Muscle of leg (tissue), 11 donors: ENCODE data around the gene IKZF1. TPM values are rescaled to one million over a fixed set of nuclear protein-coding genes. Genes with fewer than 3 reads are reported as not detected.

Experiments
- DNase-seq: peaks from one replicate; pipeline ENCODE4 v3.0.0; 2013
- H3K27ac ChIP-seq: one replicate; pipeline ENCODE4 v1.5.1; 2013; ENCODE audit warnings: mild to moderate bottlenecking, low read length, control low read depth
- H3K27me3 ChIP-seq: one replicate; pipeline ENCODE4 v1.6.1; 2013; ENCODE audit warnings: low read length; ENCODE audit not compliant: control insufficient read depth, insufficient read depth
- H3K36me3 ChIP-seq: one replicate; pipeline ENCODE4 v1.6.1; 2013; ENCODE audit warnings: low read length; ENCODE audit not compliant: control insufficient read depth, insufficient read depth
- H3K4me1 ChIP-seq: one replicate; pipeline ENCODE4 v1.6.1; 2013; ENCODE audit warnings: low read length; ENCODE audit not compliant: control insufficient read depth, insufficient read depth
- H3K4me3 ChIP-seq: one replicate; pipeline ENCODE4 v1.5.1; 2013; ENCODE audit warnings: low read length, control low read depth
- H3K9me3 ChIP-seq: replicated peaks from 2 replicates; pipeline ENCODE4 v1.6.1; 2013; ENCODE audit warnings: low read depth, low read length; ENCODE audit not compliant: control insufficient read depth
- WGBS: methylation state at CpG from one replicate; pipeline ENCODE4 v1.1.5; 2013; ENCODE audit warnings: missing lambda C conversion rate; ENCODE audit not compliant: insufficient coverage; 5-methylcytosine and 5-hydroxymethylcytosine counted together
- polyA plus RNA-seq, 8 donors: library from polyadenylated mRNA; unstranded; fragments of 120-200 nt; gene quantifications; one replicate each; pipeline versions ENCODE4 v1.2.1 to v1.2.3, GENCODE V29; 2013; ENCODE audit warnings: inconsistent platforms in 1 of 8, low replicate concordance in 1 of 8; ENCODE audit not compliant: insufficient read length in 8 of 8, insufficient read depth in 1 of 8
- total RNA-seq: library from RNA; stranded (reverse); fragments of 120-200 nt; gene quantifications from one replicate; pipeline ENCODE4 v1.2.4, GENCODE V29; 2013

Gene IKZF1
- total and polyA plus RNA-seq, 9 donors, result 1.1 to 2.1 (median 1.6) TPM

GRCh38 chr7:50282813-50283605 lies 21.5 kb upstream of the IKZF1 start:
- Histone ChIP-seq H3K27me3 (no peaks in the 10 kb centered on the region), H3K9me3 (no peaks in the 10 kb centered on the region), H3K36me3 (no peaks in the 10 kb centered on the region), H3K27ac (no peak overlapping the region), H3K4me1 (no peaks in the 10 kb centered on the region), H3K4me3 (no peak overlapping the region)
- DNase-seq, result peak; percentile 63
- WGBS, result 53% methylated on average over 8 of the region's 11 CpGs

DNA sequence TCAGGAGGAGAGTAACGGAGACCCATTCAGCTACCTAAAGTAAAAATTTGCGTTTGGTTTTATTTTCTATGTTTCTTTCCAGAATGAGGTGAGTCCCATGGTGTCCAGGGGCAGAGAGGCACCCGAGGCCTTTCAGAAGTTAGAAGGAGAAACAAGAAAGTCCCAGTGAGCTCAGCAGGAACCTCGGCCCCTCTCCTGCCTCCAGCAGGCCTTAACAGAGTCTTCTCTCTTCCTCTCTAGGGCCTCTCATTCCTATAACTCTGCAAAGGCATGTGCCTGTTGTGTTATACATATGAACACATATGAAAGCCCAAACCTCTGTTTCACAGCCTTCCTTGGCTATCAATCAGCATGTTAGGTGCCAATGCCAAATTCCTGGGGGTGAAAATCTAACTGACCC lies 20.8 kb upstream of the IKZF1 start:
- Histone ChIP-seq H3K9me3 (no peaks in the 10 kb centered on the region), H3K27ac (no peak overlapping the region), H3K27me3 (no peaks in the 10 kb centered on the region), H3K36me3 (no peaks in the 10 kb centered on the region), H3K4me3 (no peak overlapping the region), H3K4me1 (no peaks in the 10 kb centered on the region)
- WGBS, result 100% methylated on average over 1 of the region's 4 CpGs
- no peak for DNase-seq

- no peaks in the 10 kb centered on the region for H3K36me3 ChIP-seq
- H3K27ac ChIP-seq, result no peak overlapping the region
- H3K4me3 ChIP-seq, result no peak overlapping the region
- no CpG with 5 or more reads among the region's 3 CpGs for WGBS
- H3K9me3 ChIP-seq, result no peaks in the 10 kb centered on the region
- H3K4me1 ChIP-seq, result no peaks in the 10 kb centered on the region
- H3K27me3 ChIP-seq, result no peaks in the 10 kb centered on the region
- DNase-seq, result no peak
Observed at GRCh38 chr7:50284296-50284695, 20.2 kb upstream of the IKZF1 start.

- no peaks in the 10 kb centered on the region for H3K36me3 ChIP-seq
- DNase-seq, result no peak
- H3K4me1 ChIP-seq, result no peaks in the 10 kb centered on the region
- WGBS, result 88% methylated on average over 1 of the region's 4 CpGs
- H3K9me3 ChIP-seq, result no peaks in the 10 kb centered on the region
- H3K27ac ChIP-seq, result no peak overlapping the region
- no peaks in the 10 kb centered on the region for H3K27me3 ChIP-seq
- no peak overlapping the region for H3K4me3 ChIP-seq
Observed at GRCh38 chr7:50285269-50285668, 19.2 kb upstream of the IKZF1 start.

DNA sequence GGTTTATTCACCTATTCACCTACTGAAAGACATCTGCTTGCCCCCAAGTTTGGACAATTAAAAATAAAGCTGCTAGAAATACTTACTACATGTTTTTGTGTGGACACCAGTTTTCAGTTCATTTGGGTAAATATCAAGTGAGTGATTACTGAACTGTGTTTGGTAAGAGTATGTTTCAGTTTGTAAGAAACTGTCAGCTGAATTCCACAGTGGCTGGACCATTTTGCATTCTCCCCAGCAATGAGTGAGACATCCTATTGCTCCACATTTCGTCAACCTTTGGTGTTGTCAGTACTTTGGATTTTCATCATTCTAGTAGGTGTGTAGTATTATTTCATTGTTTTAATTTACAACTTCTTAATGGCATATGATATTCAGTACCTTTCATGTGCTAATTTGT lies 17.4 kb upstream of the IKZF1 start:
- Histone ChIP-seq H3K4me3 (no peak overlapping the region), H3K4me1 (no peaks in the 10 kb centered on the region), H3K36me3 (no peaks in the 10 kb centered on the region), H3K9me3 (no peaks in the 10 kb centered on the region), H3K27me3 (no peaks in the 10 kb centered on the region), H3K27ac (no peak overlapping the region)
- no CpG with 5 or more reads among the region's 1 CpG for WGBS
- no peak for DNase-seq

- no peak for DNase-seq
- no peaks in the 10 kb centered on the region for H3K9me3 ChIP-seq
- no peak overlapping the region for H3K27ac ChIP-seq
- H3K36me3 ChIP-seq, result no peaks in the 10 kb centered on the region
- no peak overlapping the region for H3K4me3 ChIP-seq
- H3K4me1 ChIP-seq, result no peaks in the 10 kb centered on the region
- no peaks in the 10 kb centered on the region for H3K27me3 ChIP-seq
Observed at GRCh38 chr7:50292165-50292757, 12.3 kb upstream of the IKZF1 start.

DNA sequence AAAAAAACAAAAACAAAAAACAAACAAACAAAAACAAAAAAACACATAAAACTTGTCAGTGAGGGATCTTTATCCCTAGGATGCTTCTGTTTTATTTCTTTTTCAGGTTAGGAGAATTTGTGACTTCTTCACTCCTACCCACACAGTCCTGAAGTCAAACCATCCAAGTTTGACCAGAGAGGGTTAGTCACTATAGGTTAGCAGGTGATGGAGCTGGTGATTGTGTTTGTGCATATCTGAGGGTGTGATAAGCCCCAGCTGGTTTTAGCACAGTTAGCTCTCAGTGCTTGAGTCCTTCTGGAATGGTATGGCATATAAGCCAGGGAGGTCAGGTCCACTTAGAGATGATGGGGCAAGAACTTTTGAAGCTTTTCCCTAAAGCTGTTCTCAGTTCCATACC lies 11.8 kb upstream of the IKZF1 start:
- Histone ChIP-seq H3K27me3 (no peaks in the 10 kb centered on the region), H3K27ac (no peak overlapping the region), H3K4me3 (no peak overlapping the region), H3K36me3 (no peaks in the 10 kb centered on the region), H3K4me1 (no peaks in the 10 kb centered on the region), H3K9me3 (no peaks in the 10 kb centered on the region)
- DNase-seq, result no peak

DNA sequence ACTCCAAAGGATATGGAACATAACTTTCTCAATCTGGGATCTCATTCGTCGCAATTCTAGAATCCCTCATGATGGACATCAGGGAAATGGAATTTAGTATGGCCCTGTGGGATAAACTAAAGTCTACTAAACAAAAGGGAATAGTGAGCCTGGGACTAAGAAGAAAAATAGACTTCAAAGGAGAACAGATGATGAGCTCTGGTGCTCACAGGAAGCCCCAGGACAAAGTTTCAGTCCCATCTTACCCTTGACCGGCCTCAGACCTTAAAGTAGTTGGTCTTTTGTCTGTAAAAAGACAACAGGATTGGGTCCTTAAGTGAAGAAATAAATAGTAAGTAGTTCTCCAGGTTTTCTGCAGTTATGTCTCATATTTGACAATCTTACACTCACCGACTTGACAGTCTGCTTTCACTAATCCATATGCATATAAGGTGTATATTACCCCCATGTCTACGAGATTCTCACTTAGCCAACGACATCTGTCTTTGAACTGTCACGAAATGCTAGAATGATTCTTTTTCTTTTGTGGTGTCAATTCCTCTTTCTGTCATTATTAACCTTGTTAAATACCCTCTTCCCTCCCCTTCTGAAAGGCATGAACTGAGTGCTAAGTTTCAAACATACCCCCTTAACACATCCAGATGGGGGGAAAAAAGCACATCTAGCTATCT lies 10.9 kb upstream of the IKZF1 start:
- 65% methylated on average over 4 of the region's 7 CpGs for WGBS
- no peak for DNase-seq
- no peaks in the 10 kb centered on the region for H3K27me3 ChIP-seq
- H3K4me3 ChIP-seq, result no peak overlapping the region
- no peak overlapping the region for H3K27ac ChIP-seq
- no peaks in the 10 kb centered on the region for H3K36me3 ChIP-seq
- no peaks in the 10 kb centered on the region for H3K9me3 ChIP-seq
- H3K4me1 ChIP-seq, result no peaks in the 10 kb centered on the region

DNA sequence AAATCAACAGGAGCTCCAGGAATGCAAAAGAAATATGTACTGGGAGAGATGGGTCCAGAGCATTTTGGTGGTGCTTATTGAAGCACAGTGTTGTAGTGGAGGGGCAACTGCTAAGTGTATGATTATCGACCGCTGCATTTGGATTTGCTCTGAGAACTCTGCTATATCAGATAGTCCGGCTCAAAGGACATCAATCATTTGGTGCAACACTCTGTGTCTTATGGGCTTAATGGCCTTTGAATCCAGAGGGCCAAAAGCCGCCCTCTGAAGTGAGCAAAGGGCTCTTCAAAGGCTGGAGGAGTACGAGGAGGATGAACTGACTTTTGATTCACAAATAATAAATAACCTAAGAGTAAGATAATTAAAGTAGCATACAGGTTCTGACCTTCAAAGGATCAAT lies 9.4 kb upstream of the IKZF1 start:
- DNase-seq, result no peak
- no peaks in the 10 kb centered on the region for H3K36me3 ChIP-seq
- peaks cover 2% of the 10 kb centered on the region for H3K27me3 ChIP-seq
- H3K27ac ChIP-seq, result no peak overlapping the region
- 75% methylated on average over 2 of the region's 5 CpGs for WGBS
- no peak overlapping the region for H3K4me3 ChIP-seq
- no peaks in the 10 kb centered on the region for H3K9me3 ChIP-seq
- no peaks in the 10 kb centered on the region for H3K4me1 ChIP-seq

DNA sequence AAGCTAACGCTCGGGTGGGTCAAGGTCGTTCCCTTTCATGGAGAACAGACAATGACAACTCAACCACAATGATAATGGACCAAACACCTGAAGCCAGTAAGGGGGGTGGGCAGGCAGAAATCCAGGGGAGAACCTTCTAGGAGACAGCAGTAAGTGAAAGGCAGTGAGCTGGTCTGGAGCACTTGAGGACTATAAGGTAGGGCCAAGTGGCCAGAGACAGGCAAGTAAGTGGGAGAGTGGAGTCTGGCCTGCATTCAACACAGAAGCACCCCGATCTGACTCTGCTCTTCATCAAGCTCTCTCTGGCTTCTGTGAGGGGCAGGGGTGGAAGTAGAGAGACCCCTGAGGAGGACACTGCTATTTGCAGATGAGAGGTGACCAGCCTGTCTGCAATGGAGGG lies 7.7 kb upstream of the IKZF1 start:
- no peak for DNase-seq
- H3K9me3 ChIP-seq, result no peaks in the 10 kb centered on the region
- peaks cover 10% of the 10 kb centered on the region for H3K27me3 ChIP-seq
- no peak overlapping the region for H3K27ac ChIP-seq
- no peak overlapping the region for H3K4me3 ChIP-seq
- 100% methylated on average over 1 of the region's 4 CpGs for WGBS
- H3K4me1 ChIP-seq, result no peaks in the 10 kb centered on the region
- no peaks in the 10 kb centered on the region for H3K36me3 ChIP-seq
